ENCODE data around the gene NPC1. TPM values are rescaled to one million over a fixed set of nuclear protein-coding genes. Genes with fewer than 3 reads are reported as not detected.

The NPC1 gene
- total RNA-seq, 4 donors from 2014 or later = 35.7 to 99.4 (median 46.2) TPM

DNA sequence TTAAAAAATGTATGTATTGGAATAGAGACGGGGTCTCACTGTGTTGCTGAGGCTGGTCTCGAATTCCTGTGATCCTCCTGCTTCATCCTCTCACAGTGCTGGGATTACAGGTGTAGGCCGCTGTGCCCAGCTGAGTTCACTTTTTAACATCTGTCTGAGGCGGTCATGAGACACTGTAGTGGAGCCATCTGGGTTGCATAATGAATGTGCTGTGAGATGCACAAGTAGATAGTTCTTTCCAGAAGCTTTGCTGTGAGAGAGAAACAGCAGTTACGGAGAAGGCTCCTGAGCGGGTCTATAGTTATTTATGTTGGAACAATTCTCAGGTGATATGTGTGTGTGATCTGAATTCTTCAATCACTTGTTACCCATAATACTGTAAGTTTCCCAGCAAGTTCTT is 79.9 kb downstream of the NPC1 start:
- Histone ChIP-seq H3K4me3 (no peak overlapping the region), H3K4me1 (peaks cover 16 to 22% of the 10 kb centered on the region in 2 donors), H3K27me3 (no peaks in the 10 kb centered on the region), H3K36me3 (peaks cover 0 to 18% of the 10 kb centered on the region in 2 donors), H3K27ac (no peak overlapping the region), H3K9me3 (no peaks in the 10 kb centered on the region)
- no peak for TF ChIP-seq POLR2A (IDR thresholded peaks at IDR 0.05)
- TF ChIP-seq, protein P1, sequence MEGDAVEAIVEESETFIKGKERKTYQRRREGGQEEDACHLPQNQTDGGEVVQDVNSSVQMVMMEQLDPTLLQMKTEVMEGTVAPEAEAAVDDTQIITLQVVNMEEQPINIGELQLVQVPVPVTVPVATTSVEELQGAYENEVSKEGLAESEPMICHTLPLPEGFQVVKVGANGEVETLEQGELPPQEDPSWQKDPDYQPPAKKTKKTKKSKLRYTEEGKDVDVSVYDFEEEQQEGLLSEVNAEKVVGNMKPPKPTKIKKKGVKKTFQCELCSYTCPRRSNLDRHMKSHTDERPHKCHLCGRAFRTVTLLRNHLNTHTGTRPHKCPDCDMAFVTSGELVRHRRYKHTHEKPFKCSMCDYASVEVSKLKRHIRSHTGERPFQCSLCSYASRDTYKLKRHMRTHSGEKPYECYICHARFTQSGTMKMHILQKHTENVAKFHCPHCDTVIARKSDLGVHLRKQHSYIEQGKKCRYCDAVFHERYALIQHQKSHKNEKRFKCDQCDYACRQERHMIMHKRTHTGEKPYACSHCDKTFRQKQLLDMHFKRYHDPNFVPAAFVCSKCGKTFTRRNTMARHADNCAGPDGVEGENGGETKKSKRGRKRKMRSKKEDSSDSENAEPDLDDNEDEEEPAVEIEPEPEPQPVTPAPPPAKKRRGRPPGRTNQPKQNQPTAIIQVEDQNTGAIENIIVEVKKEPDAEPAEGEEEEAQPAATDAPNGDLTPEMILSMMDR (IDR thresholded peaks at IDR 0.05 in 4 of 5, conservative IDR thresholded peaks at IDR 0.05 in 1 of 5) = no peak
- in situ Hi-C loops (cut with MboI; ENCODE audit: low sequenced_read_pairs in 4 of 4) = loop anchor here in 1 of 4 donors (25.0 kb wide), 1 partner anchor 306 kb away; no protein-coding TSS in a partner anchor
- DNase-seq (no peak), ATAC-seq (no peak)
- intact Hi-C loops (cut with DNase I; ENCODE audit: low total_unique reads) = loop anchor here (10.0 kb wide), 2 partner anchors 318 to 572 kb away; partner anchors contain the start of gene RBBP8

DNA sequence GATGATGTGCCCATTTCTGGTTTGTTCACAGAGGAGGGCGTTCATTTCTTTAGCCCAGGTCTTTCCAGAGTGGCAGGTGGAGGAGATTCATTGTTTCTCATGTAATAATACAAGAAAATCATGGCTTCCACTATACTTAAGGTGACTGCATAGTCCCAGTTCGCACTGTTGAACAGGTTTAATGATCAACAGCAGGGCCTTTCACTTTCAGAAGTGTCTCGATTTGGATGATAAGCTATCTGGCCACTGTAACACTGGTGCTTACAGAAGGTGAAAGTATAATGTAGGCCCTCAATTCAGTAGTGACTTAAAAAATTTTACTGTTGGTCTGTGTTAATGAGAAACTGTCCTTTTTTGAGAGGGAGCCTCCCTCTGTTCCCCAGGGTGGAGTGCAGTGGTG is 81.6 kb downstream of the NPC1 start:
- no peak for TF ChIP-seq POLR2A (IDR thresholded peaks at IDR 0.05)
- TF ChIP-seq, protein P1 (IDR thresholded peaks at IDR 0.05 in 4 of 5, conservative IDR thresholded peaks at IDR 0.05 in 1 of 5) = no peak
- intact Hi-C loops (cut with DNase I; ENCODE audit: low total_unique reads) = loop anchor here (10.0 kb wide), 2 partner anchors 320 to 570 kb away; partner anchors contain the start of gene RBBP8
- in situ Hi-C loops (cut with MboI; ENCODE audit: low sequenced_read_pairs in 4 of 4) = loop anchor here in 1 of 4 donors (25.0 kb wide), 1 partner anchor 308 kb away; no protein-coding TSS in a partner anchor

DNA sequence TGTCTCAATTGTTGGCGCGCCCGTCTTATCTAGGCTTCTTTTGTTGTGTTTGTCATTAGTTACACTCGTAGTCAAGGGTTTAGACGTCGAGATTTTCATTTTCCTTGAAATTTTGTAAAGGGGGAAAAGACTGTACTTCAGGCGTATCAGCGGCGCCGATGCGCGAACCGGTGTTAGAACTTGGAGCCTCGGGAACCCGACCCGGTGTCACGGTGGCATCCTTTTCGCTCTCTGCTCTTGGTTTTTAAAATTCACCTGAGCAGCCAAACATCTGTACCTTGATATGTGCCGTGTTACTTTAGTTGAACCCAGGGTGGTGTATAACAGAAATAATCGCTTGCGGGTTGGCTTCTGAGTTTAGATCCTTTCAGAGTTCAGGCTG is 82.4 kb downstream of the NPC1 start:
- DNase-seq (no peak), ATAC-seq (no peak)
- intact Hi-C loops (cut with DNase I; ENCODE audit: low total_unique reads) = loop anchor here (1.0 to 10.0 kb wide), 6 partner anchors 51 to 569 kb away; partner anchors contain the start of genes CABLES1, NPC1, RBBP8 and RIOK3
- Histone ChIP-seq H3K27ac (peak overlapping the region; percentile 80 to 92 (median 91)), H3K36me3 (no peaks in the 10 kb centered on the region), H3K4me3 (peak overlapping the region; percentile 77 to 89 (median 82)), H3K4me1 (peaks cover 16 to 22% of the 10 kb centered on the region in 2 donors), H3K9me3 (no peaks in the 10 kb centered on the region), H3K27me3 (no peaks in the 10 kb centered on the region)
- in situ Hi-C loops (cut with MboI; ENCODE audit: low sequenced_read_pairs in 4 of 4) = loop anchor here in 1 of 4 donors (25.0 kb wide), 1 partner anchor 308 kb away; no protein-coding TSS in a partner anchor
- TF ChIP-seq POLR2A (IDR thresholded peaks at IDR 0.05) = no peak
- TF ChIP-seq, protein P1 (IDR thresholded peaks at IDR 0.05 in 4 of 5, conservative IDR thresholded peaks at IDR 0.05 in 1 of 5) = no peak

More for the DNA sequence above, 81.6 kb downstream of the NPC1 start:
- Histone ChIP-seq H3K36me3 (peaks cover 0 to 6% of the 10 kb centered on the region in 2 donors), H3K27ac (peak overlapping the region in 1 of 4 donors; percentile 91), H3K27me3 (no peaks in the 10 kb centered on the region), H3K4me1 (peaks cover 16 to 22% of the 10 kb centered on the region in 2 donors), H3K4me3 (peak overlapping the region; percentile 77 to 89 (median 82)), H3K9me3 (no peaks in the 10 kb centered on the region)
- ATAC-seq (no peak), DNase-seq (no peak)

DNA sequence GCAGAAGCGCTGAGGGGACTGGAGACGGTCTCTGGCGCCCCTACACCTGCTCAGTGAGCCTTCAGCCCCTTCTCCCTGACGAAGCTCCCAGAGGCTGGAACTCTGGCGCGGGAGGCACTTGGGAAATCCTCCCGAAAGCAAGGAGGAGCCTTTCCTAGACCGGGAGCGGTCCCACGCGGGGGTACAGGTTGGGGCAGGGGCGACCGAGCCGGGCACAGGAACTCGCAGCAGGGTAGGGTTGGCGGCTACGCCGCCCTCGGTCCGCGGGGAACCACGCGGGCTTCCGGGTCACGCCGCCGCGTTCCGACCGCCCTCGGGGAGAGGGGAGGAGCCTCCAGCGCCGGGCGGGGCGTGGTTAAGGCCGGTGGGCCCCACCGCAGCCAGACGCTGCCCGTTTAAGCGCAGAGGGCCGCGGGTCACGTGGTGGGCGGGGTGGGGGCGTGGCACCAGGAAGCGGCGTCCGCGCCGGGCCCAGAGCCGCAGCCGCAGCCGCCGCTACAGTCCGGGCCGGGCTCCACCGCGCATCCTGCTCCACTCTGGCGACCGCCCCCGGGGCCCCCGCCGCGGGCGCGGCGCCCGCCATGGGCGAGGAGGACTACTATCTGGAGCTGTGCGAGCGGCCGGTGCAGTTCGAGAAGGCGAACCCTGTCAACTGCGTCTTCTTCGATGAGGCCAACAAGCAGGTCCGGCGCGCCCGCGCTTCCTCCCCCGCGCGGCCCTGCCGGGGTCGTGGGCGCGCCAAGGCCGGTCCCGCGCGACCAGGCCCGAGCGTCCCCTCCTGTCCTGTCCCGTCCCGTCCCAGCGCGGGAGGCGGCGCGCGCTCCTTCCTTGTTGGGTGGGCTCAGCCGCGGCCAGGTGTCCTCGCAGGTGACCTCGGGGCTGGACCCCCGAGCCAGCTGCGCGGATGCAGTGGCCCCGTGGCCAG is 83.0 kb downstream of the NPC1 start, which contains the start of gene RMC1:
RMC1 (plus strand) TSS at position 474 of the 925 bp plus-strand sequence; CDS start at position 582, 108 bp downstream.
- peak; percentile 93 to 94 for DNase-seq
- intact Hi-C loops (cut with DNase I; ENCODE audit: low total_unique reads) = loop anchor here (1.0 to 10.0 kb wide), 6 partner anchors 50 to 568 kb away; partner anchors contain the start of genes CABLES1, NPC1, RBBP8 and RIOK3
- peak within 1 kb of the TSS; percentile 77 to 89 (median 82) for H3K4me3 ChIP-seq
- in situ Hi-C loops (cut with MboI; ENCODE audit: low sequenced_read_pairs in 4 of 4) = loop anchor here in 1 of 4 donors (25.0 kb wide), 1 partner anchor 309 kb away; no protein-coding TSS in a partner anchor
- peak; percentile 74 to 81 for TF ChIP-seq POLR2A (IDR thresholded peaks at IDR 0.05)
- TF ChIP-seq, protein P1 (IDR thresholded peaks at IDR 0.05 in 4 of 5, conservative IDR thresholded peaks at IDR 0.05 in 1 of 5) = peak in 3 of 5 experiments; percentile 6 to 38 (median 29)
- no peaks in the 10 kb centered on the region for H3K36me3 ChIP-seq
- H3K9me3 ChIP-seq = no peaks in the 10 kb centered on the region
- peaks cover 16 to 22% of the 10 kb centered on the region in 2 donors for H3K4me1 ChIP-seq
- peak; percentile 94 for ATAC-seq
- H3K27ac ChIP-seq = peak within 1 kb of the TSS; percentile 91 to 94 (median 92)
- H3K27me3 ChIP-seq = no peaks in the 10 kb centered on the region
